DOHH2 (cell line): ENCODE data around the gene CAB39.

Experiments
- H3F3A ChIP-seq: fragments of 200-600 bp; sonication (generic), shearing (Covaris generic); 2 replicates; pipeline ENCODE4 v1.6.0; 2016; ENCODE audit warnings: antibody characterized with exemption, mild to moderate bottlenecking; ENCODE audit not compliant: control insufficient read depth, insufficient read depth
- H3K27ac ChIP-seq: fragments of 200-600 bp; sonication (generic); 2 replicates; pipeline ENCODE4 v1.5.1; 2014; ENCODE audit warnings: low read depth, mild to moderate bottlenecking, low read length, moderate library complexity
- H3K27me3 ChIP-seq: fragments of 200-600 bp; sonication (generic); 2 replicates; pipeline ENCODE4 v1.6.1; 2014; ENCODE audit warnings: mild to moderate bottlenecking, low read length, mixed read lengths; ENCODE audit not compliant: control insufficient read depth
- H3K36me3 ChIP-seq: fragments of 200-600 bp; sonication (generic); 2 replicates; pipeline ENCODE4 v1.6.1; 2014; ENCODE audit warnings: mild to moderate bottlenecking, low read length, moderate library complexity, mixed read lengths; ENCODE audit not compliant: control insufficient read depth
- H3K4me1 ChIP-seq: fragments of 200-600 bp; sonication (generic); 2 replicates; pipeline ENCODE4 v1.6.1; 2014; ENCODE audit warnings: mild to moderate bottlenecking, low read length, mixed read lengths; ENCODE audit not compliant: control insufficient read depth
- H3K4me2 ChIP-seq: fragments of 200-600 bp; sonication (generic); 2 replicates; pipeline ENCODE4 v1.6.0; 2014; ENCODE audit warnings: mild to moderate bottlenecking, low read length, moderate library complexity
- H3K4me3 ChIP-seq: fragments of 200-600 bp; sonication (generic); 2 replicates; pipeline ENCODE4 v1.5.1; 2014; ENCODE audit warnings: mild to moderate bottlenecking, low read length, mixed read lengths
- H3K79me2 ChIP-seq: fragments of 200-600 bp; sonication (generic); 2 replicates; pipeline ENCODE4 v1.6.1; 2014; ENCODE audit warnings: mild to moderate bottlenecking, low read length, mixed read lengths; ENCODE audit not compliant: control insufficient read depth
- H3K9me2 ChIP-seq: fragments of 200-600 bp; sonication (generic); replicated peaks from 2 replicates; pipeline ENCODE4 v1.6.1; 2014; ENCODE audit warnings: mild to moderate bottlenecking, low read length, mixed read lengths; ENCODE audit not compliant: control insufficient read depth
- H3K9me3 ChIP-seq: fragments of 200-600 bp; sonication (generic); 2 replicates; pipeline ENCODE4 v1.6.1; 2014; ENCODE audit warnings: antibody characterized with exemption, low read length, mixed read lengths; ENCODE audit not compliant: control insufficient read depth, insufficient read depth
- H4K20me1 ChIP-seq: fragments of 200-600 bp; sonication (generic); 2 replicates; pipeline ENCODE4 v1.6.0; 2014; ENCODE audit warnings: low read depth, mild to moderate bottlenecking, antibody characterized with exemption, low read length, moderate library complexity; ENCODE audit not compliant: control insufficient read depth, insufficient read depth
- EZH2phosphoT487 ChIP-seq: fragments of 200-600 bp; sonication (generic); IDR thresholded peaks from 2 replicates; pipeline ENCODE4 v1.6.1; 2017; ENCODE audit warnings: borderline replicate concordance, mild to moderate bottlenecking, antibody characterized with exemption, low read length, moderate library complexity, mixed read lengths
- TF ChIP-seq, protein P1 (sequence below): fragments of 200-600 bp; sonication (generic); IDR thresholded peaks from one replicate; pipeline ENCODE4 v1.5.1; 2014; ENCODE audit warnings: antibody characterized with exemption, mild to moderate bottlenecking, low read depth, low read length; ENCODE audit not compliant: poor library complexity, severe bottlenecking

The CAB39 gene

DNA sequence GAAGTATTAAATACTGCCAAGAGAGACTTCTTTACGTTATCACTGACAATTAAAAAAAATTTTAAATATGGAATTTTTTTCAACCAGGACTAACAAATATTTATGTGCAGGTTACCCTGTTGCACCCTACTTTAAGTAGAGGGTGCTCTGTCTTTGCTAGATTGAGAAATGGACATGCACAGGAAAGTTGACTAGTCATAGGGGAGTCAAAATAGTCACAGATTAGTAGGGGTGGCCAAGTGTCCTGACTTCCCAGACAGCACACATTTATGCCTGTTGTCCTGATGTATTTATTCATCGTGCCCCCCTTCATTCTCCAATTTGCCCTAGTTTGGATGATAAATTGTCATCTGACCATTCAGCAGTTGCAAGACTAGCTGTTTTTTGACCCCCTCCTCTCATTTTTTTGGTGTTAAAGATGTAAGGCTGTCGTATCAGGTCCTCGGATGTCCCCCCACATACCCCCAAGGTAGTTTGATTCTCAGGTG lies 20.3 kb downstream of the CAB39 start:
- no peak overlapping the region for H3K27ac ChIP-seq
- peaks cover 87% of the 10 kb centered on the region for H3K79me2 ChIP-seq
- peaks cover 4% of the 10 kb centered on the region; the same call in 1 of the 2 replicates for H4K20me1 ChIP-seq
- no peaks in the 10 kb centered on the region for H3K27me3 ChIP-seq
- H3K4me1 ChIP-seq, result peaks cover 22% of the 10 kb centered on the region
- no peaks in the 10 kb centered on the region for H3K36me3 ChIP-seq
- TF ChIP-seq, protein P1, sequence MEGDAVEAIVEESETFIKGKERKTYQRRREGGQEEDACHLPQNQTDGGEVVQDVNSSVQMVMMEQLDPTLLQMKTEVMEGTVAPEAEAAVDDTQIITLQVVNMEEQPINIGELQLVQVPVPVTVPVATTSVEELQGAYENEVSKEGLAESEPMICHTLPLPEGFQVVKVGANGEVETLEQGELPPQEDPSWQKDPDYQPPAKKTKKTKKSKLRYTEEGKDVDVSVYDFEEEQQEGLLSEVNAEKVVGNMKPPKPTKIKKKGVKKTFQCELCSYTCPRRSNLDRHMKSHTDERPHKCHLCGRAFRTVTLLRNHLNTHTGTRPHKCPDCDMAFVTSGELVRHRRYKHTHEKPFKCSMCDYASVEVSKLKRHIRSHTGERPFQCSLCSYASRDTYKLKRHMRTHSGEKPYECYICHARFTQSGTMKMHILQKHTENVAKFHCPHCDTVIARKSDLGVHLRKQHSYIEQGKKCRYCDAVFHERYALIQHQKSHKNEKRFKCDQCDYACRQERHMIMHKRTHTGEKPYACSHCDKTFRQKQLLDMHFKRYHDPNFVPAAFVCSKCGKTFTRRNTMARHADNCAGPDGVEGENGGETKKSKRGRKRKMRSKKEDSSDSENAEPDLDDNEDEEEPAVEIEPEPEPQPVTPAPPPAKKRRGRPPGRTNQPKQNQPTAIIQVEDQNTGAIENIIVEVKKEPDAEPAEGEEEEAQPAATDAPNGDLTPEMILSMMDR, result no peak
- no peak for TF ChIP-seq EZH2phosphoT487
- no peaks in the 10 kb centered on the region for H3K9me2 ChIP-seq
- H3K4me3 ChIP-seq, result no peak overlapping the region
- peaks cover 2% of the 10 kb centered on the region; the same call in 1 of the 2 replicates for H3F3A ChIP-seq
- H3K9me3 ChIP-seq, result no peaks in the 10 kb centered on the region
- H3K4me2 ChIP-seq, result no peak overlapping the region

DNA sequence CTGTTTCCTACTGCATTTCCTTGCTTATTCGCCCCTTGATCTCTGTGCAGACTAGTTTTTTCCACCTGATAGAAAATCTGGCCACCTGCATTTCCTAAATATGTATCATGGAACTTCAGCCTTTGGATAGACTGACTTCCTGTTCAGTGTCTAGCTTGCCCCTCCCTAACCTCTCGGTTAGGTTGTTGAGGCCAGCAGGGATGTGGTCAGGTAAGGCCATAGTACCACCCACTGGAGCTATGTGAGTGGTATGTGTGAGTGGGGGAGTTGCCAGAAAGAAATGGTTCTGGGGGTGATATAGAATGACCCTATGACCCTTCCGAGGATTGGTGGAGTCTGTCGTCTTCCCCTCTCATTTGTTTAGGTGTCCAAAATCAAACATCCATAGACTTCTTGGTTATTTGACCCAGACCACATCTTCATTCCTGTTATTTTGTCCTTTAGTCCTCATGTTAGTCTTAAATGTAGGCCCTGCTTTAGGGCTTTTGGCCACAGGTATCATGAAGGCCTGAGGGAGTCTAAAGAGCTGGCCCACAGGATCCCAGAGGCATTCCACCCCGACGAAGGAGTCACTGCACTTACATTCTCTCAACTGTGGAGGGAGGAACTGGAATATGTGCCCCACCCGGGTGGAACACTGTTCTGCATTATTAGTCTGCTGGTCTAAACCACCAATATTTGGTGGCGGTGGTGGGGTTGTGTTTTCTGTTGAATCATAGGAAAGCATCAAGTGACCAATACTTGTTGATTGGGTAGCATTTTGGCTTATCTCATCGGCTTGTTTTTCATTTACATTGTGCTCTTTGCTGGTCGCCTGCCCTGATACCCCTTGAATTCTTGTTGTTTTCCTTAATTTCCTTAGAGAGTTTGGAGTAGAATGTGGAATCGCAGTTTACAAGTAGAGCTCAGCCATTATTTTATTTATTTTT lies 21.9 kb downstream of the CAB39 start:
- no peak overlapping the region for H3K4me2 ChIP-seq
- H3K4me1 ChIP-seq, result peaks cover 24% of the 10 kb centered on the region
- H3F3A ChIP-seq, result no peaks in the 10 kb centered on the region
- no peak overlapping the region for H3K27ac ChIP-seq
- H3K79me2 ChIP-seq, result peaks cover 90% of the 10 kb centered on the region
- peaks cover 4% of the 10 kb centered on the region; the same call in 1 of the 2 replicates for H4K20me1 ChIP-seq
- no peak for TF ChIP-seq EZH2phosphoT487
- TF ChIP-seq, protein P1, result no peak
- no peaks in the 10 kb centered on the region for H3K36me3 ChIP-seq
- H3K9me3 ChIP-seq, result no peaks in the 10 kb centered on the region
- no peak overlapping the region for H3K4me3 ChIP-seq
- no peaks in the 10 kb centered on the region for H3K9me2 ChIP-seq
- H3K27me3 ChIP-seq, result no peaks in the 10 kb centered on the region

DNA sequence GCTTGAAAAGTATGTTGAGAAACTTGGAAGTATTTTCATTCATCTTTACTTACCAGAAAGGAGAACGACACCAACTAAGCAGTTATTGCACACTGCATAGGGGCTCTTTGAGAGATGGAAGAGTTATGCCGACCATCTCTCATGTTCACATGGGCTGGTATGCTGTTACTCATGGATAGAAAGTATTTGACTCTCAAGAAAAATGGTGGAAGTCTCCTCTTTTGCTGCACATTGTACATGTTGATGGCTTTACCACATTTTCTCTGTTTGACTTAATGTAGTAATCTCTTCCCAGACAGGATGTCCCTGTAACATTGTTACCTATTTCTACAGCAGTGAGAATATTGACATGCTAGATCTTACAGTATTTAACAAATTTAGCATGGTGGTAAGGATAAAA lies 23.2 kb downstream of the CAB39 start:
- H3K4me2 ChIP-seq, result peak overlapping the region; percentile 6; the same call in 1 of the 2 replicates
- no peaks in the 10 kb centered on the region for H3F3A ChIP-seq
- H4K20me1 ChIP-seq, result peaks cover 4% of the 10 kb centered on the region; the same call in 1 of the 2 replicates
- H3K79me2 ChIP-seq, result peaks cover 95% of the 10 kb centered on the region
- peaks cover 5% of the 10 kb centered on the region; the same call in 1 of the 2 replicates for H3K36me3 ChIP-seq
- no peaks in the 10 kb centered on the region for H3K27me3 ChIP-seq
- H3K9me2 ChIP-seq, result no peaks in the 10 kb centered on the region
- peaks cover 24% of the 10 kb centered on the region for H3K4me1 ChIP-seq
- H3K4me3 ChIP-seq, result no peak overlapping the region
- no peak overlapping the region for H3K27ac ChIP-seq
- no peak for TF ChIP-seq EZH2phosphoT487
- TF ChIP-seq, protein P1, result no peak
- no peaks in the 10 kb centered on the region for H3K9me3 ChIP-seq
